Naive thymus-derived CD8-positive, alpha-beta T cell (primary cell): ENCODE results near the gene C1QTNF6. TPM values are rescaled to one million over a fixed set of nuclear protein-coding genes. Genes with fewer than 3 reads are reported as not detected.

ENCODE experiments used
- ATAC-seq, 2 donors: fragments of 150-1000 bp; cut with Tn5 transposase in 1 of 2; sonication (Bioruptor Pico), chemical (Tn5 transposase) in 1 of 2; 1 replicate in 1 of 2; 2 replicates in 1 of 2; pipeline ENCODE4 v1.10.0; 2021; ENCODE audit warnings: mild to moderate bottlenecking in 2 of 2, moderate library complexity in 2 of 2
- POLR2A ChIA-PET: fragments of 350-600 bp; sonication (Branson Sonifier 250); formaldehyde crosslinking; loops from one replicate; lab custom pipeline; 2021; ENCODE audit warnings: antibody characterized with exemption; lab: Charles Lee
- DNase-seq, 10 donors: peaks; one replicate each; pipeline versions ENCODE4 v3.0.0 to v3.0.0-alpha.2; 2020 to 2022
- H3K27ac Mint-ChIP-seq, 10 donors: one replicate each; pipeline ENCODE4 v1.8.0; 2020 to 2022; ENCODE audit warnings: mild to moderate bottlenecking in 10 of 10, mixed read lengths in 10 of 10, moderate library complexity in 4 of 10, inconsistent platforms in 1 of 10
- H3K27me3 Mint-ChIP-seq, 5 donors: one replicate each; pipeline ENCODE4 v1.8.0; 2021 to 2022; ENCODE audit warnings: mixed read lengths in 5 of 5
- H3K36me3 Mint-ChIP-seq, 3 donors: one replicate each; pipeline ENCODE4 v1.8.0; 2020 to 2022; ENCODE audit warnings: mixed read lengths in 3 of 3, mild to moderate bottlenecking in 2 of 3, inconsistent platforms in 1 of 3
- H3K4me1 Mint-ChIP-seq, 4 donors: one replicate each; pipeline ENCODE4 v1.8.0; 2021 to 2022; ENCODE audit warnings: mixed read lengths in 4 of 4
- H3K4me3 Mint-ChIP-seq, 10 donors: one replicate each; pipeline ENCODE4 v1.8.0; 2020 to 2022; ENCODE audit warnings: mild to moderate bottlenecking in 10 of 10, mixed read lengths in 10 of 10, moderate library complexity in 6 of 10, inconsistent platforms in 1 of 10
- H3K9me3 Mint-ChIP-seq, 9 donors: one replicate each; pipeline ENCODE4 v1.8.0; 2020 to 2022; ENCODE audit warnings: mixed read lengths in 9 of 9, mild to moderate bottlenecking in 3 of 9, inconsistent platforms in 1 of 9, moderate library complexity in 1 of 9
- polyA plus RNA-seq, 3 donors: library from polyadenylated mRNA; unstranded; fragments of 300-500 nt; fragmentation: Illumina TruSeq; gene quantifications; one replicate each; pipeline ENCODE4 v1.2.3, GENCODE V29; 2021
- total RNA-seq, 8 experiments: library from RNA in 2 of 8; stranded (reverse) in 2 of 8; gene quantifications; one replicate each; pipeline ENCODE4 v1.2.3 and lab custom pipeline; 2021 to 2026

Gene C1QTNF6
- total and polyA plus RNA-seq, 5 experiments from 2014 or later: 0.68 to 25.7 (median 4.0) TPM

DNA sequence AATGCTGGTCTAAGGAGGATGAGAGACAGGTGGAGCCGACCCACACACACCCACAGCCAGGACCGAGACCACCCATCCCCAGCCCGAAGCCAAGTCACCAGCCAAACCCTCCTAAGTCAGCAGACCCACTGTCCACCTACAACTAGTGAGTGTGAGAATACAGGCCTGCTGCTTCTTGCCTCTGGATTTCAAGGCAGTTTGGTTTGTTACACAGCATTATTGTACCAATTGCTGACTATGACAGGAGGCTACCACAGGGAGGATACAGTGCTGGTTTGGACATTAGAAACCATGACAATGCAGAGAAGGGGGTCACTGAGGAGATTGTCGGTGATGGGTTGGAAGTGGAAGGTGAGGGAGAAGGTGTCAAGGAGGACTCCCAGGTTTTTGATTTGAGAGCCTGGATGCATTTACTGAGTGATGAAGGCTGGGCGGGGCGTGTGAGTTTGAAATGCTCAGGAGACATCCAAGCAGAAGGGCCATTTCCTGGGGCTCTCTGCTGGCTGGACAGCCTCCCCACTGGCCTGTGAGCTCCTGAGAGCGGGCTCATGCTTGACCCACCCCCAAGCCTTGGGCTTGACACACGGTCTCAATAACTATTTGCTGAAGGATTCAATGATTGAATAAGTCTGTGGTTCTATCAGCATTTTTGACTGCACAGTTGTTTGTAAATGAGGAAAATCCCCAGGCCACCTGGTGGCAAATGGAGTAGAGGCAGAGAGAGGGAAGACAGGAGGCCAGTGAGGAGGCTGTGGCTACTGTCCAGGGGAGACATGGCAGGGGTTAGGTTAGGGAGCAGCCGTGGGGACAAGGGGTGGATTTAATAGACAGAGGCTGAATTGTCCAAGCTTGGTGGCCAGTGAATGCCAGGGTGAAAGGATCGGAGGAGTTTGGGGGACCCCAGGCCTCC, 33.6 kb upstream of the C1QTNF6 start:
- ATAC-seq (no peak), DNase-seq (no peak)
- Mint-ChIP-seq H3K36me3 (peaks cover 0 to 33% (median 30%) of the 10 kb centered on the region in 3 donors), H3K9me3 (peaks cover 0 to 4% (median 0%) of the 10 kb centered on the region in 9 donors), H3K27me3 (no peaks in the 10 kb centered on the region), H3K4me3 (peak overlapping the region; percentile 65 to 91 (median 81)), H3K27ac (peak overlapping the region; percentile 86 to 99 (median 97)), H3K4me1 (peaks cover 58 to 99% (median 98%) of the 10 kb centered on the region in 4 donors)
- POLR2A ChIA-PET: interaction anchor here (1.1 to 31.6 kb wide), 8 partner anchors 17 to 264 kb away, joined by 3 to 1090 read pairs (median 7); partner anchors contain the start of genes IL2RB, RAC2 and SSTR3

DNA sequence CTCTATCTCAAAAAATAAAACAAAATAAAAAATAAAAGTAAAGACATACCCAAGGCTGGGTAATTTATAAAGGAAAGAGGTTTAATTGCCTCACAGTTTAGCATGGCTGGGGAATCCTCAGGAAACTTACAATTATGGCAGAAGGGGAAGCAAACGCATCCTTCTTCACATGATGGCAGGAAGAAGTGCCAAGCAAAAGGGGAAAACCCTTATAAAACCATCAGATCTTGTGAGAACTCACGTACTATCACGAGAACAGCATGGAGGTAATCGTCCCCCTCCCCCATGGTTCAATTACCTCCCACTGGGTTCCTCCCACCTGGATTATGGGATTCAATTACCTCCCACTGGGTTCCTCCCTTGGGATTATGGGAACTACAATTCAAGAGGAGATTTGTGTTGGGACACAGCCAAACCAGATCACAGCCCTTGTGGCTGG, 32.5 kb upstream of the C1QTNF6 start:
- H3K36me3 Mint-ChIP-seq: peaks cover 0 to 29% (median 26%) of the 10 kb centered on the region in 3 donors
- POLR2A ChIA-PET: interaction anchor here (1.2 to 31.6 kb wide), 5 partner anchors 16 to 141 kb away, joined by 3 to 1090 read pairs (median 15); partner anchors contain the start of genes IL2RB, RAC2 and SSTR3
- peak in 1 of 10 donors; percentile 35 for DNase-seq
- no peak for ATAC-seq
- H3K9me3 Mint-ChIP-seq: peaks cover 0 to 4% (median 0%) of the 10 kb centered on the region in 9 donors
- peaks cover 52 to 98% (median 96%) of the 10 kb centered on the region in 4 donors for H3K4me1 Mint-ChIP-seq
- H3K27ac Mint-ChIP-seq: peak overlapping the region; percentile 86 to 99 (median 97)
- peak overlapping the region; percentile 67 to 91 (median 81) for H3K4me3 Mint-ChIP-seq
- H3K27me3 Mint-ChIP-seq: no peaks in the 10 kb centered on the region

DNA sequence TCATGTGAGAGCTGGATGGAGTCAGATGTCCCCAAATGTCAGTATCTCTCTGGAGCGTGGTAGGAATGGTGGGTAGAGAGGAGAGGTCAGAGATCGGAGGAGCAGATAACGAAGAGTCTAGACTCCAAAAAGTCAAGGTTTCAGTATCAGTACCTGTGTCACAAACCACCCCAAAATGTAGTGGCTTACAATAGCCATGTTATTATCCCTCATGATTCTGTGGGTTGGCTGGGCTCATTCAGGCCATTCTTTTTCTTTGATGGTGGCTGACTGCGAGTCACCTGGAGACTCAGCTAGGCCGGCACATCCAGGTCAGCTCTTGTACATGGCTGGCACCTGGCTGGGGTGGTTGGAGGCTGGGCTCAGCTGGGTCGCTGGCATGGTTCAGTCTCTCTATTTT, 31.5 kb upstream of the C1QTNF6 start:
- H3K9me3 Mint-ChIP-seq: peaks cover 0 to 4% (median 0%) of the 10 kb centered on the region in 9 donors
- peak overlapping the region; percentile 86 to 99 (median 97) for H3K27ac Mint-ChIP-seq
- ATAC-seq (peak in 1 of 2 donors; percentile 6), DNase-seq (no peak)
- peaks cover 0 to 27% (median 19%) of the 10 kb centered on the region in 3 donors for H3K36me3 Mint-ChIP-seq
- H3K4me3 Mint-ChIP-seq: peak overlapping the region; percentile 67 to 91 (median 80)
- POLR2A ChIA-PET: interaction anchor here (0.7 to 31.6 kb wide), 8 partner anchors 15 to 270 kb away, joined by 3 to 1090 read pairs (median 8); partner anchors contain the start of genes CYTH4, IL2RB, RAC2 and SSTR3
- H3K27me3 Mint-ChIP-seq: no peaks in the 10 kb centered on the region
- peaks cover 50 to 96% (median 93%) of the 10 kb centered on the region in 4 donors for H3K4me1 Mint-ChIP-seq

DNA sequence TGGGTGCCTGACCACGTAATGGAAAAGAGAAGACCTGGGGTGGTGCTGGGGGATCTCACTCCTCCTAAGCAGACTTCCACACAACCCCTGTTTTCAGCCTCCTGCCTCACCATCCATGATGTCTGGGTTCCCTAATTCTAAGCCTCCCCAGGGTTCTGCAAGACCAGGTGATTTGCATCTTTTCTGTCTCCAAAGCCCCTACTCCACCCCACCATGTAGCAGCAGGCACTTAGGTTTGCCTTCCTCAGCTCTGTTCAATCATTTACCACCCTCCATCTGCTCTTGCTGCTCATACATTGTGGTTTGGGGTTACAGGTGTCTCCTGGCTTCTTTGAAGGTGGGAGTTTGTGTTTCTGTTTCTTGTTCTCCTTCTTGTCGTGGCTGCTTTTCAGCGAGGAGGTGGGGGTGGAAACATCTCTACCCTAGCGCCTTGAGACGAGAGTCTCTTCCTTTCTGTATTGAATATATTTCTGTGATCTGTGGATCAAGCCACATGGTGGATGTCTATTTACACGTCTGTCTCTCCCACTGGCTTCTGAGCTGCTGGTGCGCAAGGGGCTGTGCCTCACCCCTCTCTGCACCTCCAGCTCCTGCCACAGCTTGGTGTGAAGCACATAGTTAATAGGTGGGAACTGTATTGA, 30.8 kb upstream of the C1QTNF6 start:
- H3K4me1 Mint-ChIP-seq: peaks cover 48 to 96% (median 93%) of the 10 kb centered on the region in 4 donors
- peaks cover 0 to 4% (median 0%) of the 10 kb centered on the region in 9 donors for H3K9me3 Mint-ChIP-seq
- peak overlapping the region; percentile 86 to 99 (median 97) for H3K27ac Mint-ChIP-seq
- H3K4me3 Mint-ChIP-seq: peak overlapping the region; percentile 67 to 91 (median 80)
- no peaks in the 10 kb centered on the region for H3K27me3 Mint-ChIP-seq
- peak; percentile 85 to 88 for ATAC-seq
- DNase-seq: peak in 9 of 10 donors; percentile 59 to 95 (median 83)
- H3K36me3 Mint-ChIP-seq: peaks cover 0 to 26% (median 15%) of the 10 kb centered on the region in 3 donors
- POLR2A ChIA-PET: interaction anchor here (0.7 to 31.6 kb wide), 10 partner anchors 14 to 271 kb away, joined by 3 to 1090 read pairs (median 4); partner anchors contain the start of genes CYTH4, IL2RB, RAC2 and SSTR3

DNA sequence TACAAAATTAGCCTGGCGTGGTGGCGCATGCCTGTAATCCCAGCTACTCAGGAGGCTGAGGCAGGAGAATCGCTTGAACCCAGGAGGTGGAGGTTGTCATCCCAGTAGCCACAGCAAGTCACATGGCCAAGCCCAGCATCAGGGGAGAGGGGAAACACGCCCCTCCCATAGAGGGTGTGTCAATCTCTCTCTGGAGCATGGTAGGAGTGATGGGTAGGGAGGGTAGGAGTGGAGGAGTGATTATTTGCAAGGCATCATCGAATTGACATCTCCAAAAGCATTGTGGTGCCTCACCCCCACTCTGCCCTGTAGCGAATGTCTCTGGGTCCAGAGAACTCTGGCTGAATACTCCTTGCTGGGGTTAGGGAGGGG, 30.3 kb upstream of the C1QTNF6 start:
- peaks cover 0 to 4% (median 0%) of the 10 kb centered on the region in 9 donors for H3K9me3 Mint-ChIP-seq
- DNase-seq (no peak), ATAC-seq (no peak)
- peaks cover 47 to 96% (median 90%) of the 10 kb centered on the region in 4 donors for H3K4me1 Mint-ChIP-seq
- H3K36me3 Mint-ChIP-seq: peaks cover 0 to 24% (median 12%) of the 10 kb centered on the region in 3 donors
- POLR2A ChIA-PET: interaction anchor here (1.0 to 31.6 kb wide), 8 partner anchors 14 to 96 kb away, joined by 3 to 1090 read pairs (median 8); partner anchors contain the start of genes CYTH4, IL2RB, RAC2 and SSTR3
- H3K27ac Mint-ChIP-seq: peak overlapping the region; percentile 86 to 99 (median 97)
- no peaks in the 10 kb centered on the region for H3K27me3 Mint-ChIP-seq
- H3K4me3 Mint-ChIP-seq: peak overlapping the region; percentile 67 to 91 (median 80)

DNA sequence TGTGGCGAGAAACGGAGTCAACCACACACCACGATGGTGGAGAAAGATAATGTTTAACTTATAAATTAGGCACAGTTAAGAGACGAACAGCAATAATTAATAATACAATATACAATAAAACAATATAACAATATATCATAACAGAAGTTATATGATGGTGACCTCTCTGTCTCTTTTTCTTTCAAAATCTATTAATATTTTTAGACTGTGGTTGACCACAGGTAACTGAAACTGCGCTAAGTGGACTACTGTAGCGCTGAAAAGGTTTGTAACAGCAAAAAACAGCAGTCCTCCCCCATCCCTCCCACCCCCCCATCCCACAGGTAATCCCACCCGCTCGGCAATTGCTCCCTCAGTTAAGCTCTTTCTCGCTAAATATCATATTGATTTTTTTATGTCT, 27.8 kb upstream of the C1QTNF6 start:
- Mint-ChIP-seq H3K27me3 (no peaks in the 10 kb centered on the region), H3K27ac (peak overlapping the region in 2 of 10 donors; percentile 88 to 93), H3K4me1 (peaks cover 35 to 92% (median 77%) of the 10 kb centered on the region in 4 donors), H3K36me3 (peaks cover 0 to 22% (median 15%) of the 10 kb centered on the region in 3 donors), H3K4me3 (peak overlapping the region in 1 of 10 donors; percentile 35), H3K9me3 (peaks cover 0 to 3% (median 0%) of the 10 kb centered on the region in 9 donors)
- no peak for ATAC-seq
- DNase-seq: no peak
- POLR2A ChIA-PET: interaction anchor here (0.7 to 31.6 kb wide), 3 partner anchors 11 to 46 kb away, joined by 3 to 1090 read pairs (median 308); partner anchors contain the start of genes RAC2 and SSTR3

DNA sequence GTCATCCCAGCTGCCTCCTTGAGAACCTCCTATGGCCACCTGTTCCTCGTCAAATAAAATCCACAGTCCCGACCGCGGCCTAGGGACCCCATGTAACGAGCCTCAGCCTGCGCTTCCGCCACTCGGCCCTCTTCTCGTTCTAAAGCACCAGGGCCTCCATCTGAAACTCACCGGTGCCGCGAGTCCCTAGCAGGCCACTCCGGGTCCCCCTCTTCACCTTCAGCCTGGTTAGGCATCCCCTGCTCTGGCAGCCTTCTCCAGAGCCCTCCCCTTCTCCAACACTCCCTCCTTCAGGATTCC, 26.6 kb upstream of the C1QTNF6 start:
- peaks cover 0 to 22% (median 15%) of the 10 kb centered on the region in 3 donors for H3K36me3 Mint-ChIP-seq
- POLR2A ChIA-PET: interaction anchor here (12.4 to 31.6 kb wide), 2 partner anchors 10 to 26 kb away, joined by 308 to 1090 read pairs; partner anchors contain the start of genes RAC2 and SSTR3
- no peaks in the 10 kb centered on the region for H3K9me3 Mint-ChIP-seq
- no peak for ATAC-seq
- H3K4me3 Mint-ChIP-seq: peak overlapping the region in 1 of 10 donors; percentile 57
- peak overlapping the region in 8 of 10 donors; percentile 24 to 80 (median 52) for H3K27ac Mint-ChIP-seq
- DNase-seq: peak in 1 of 10 donors; percentile 14
- H3K4me1 Mint-ChIP-seq: peaks cover 29 to 92% (median 74%) of the 10 kb centered on the region in 4 donors
- H3K27me3 Mint-ChIP-seq: no peaks in the 10 kb centered on the region

DNA sequence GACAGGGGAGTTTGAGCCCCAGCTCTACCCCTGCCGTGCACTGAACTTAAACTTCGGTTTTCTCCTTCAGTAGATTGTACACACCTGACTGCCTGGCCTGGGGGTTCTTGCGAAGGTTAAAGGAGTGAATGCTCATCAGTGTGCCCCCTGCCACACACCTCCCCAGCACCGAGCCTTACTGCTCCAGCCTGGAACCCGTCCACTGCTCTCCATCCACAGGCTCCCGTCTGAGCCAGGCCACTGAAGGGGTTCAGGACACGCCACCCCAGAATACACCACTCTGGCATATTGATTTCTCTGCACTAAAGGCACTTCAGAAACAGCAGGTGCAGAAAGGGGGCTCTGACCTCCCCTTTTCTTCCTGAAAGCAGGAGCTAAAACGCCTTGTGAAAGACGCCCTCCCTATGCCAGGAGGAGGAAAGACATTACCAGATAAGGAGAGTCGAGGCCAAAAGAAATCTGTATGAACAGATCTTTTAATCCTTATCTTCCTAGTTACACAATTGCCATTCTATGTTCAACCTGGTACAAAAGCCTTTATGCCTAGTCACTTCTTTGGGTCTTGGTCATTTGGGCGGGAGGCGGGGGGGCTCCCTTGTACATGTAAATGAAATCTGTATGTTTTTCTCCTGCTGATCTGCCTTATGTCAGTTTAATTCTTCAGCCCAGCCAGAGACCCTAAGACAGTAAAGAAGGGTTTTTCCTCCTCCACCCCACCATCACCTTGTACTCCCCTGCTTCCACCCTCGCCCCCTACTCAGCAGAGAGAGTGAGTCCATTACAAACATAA, 26.1 kb upstream of the C1QTNF6 start:
- Mint-ChIP-seq H3K36me3 (peaks cover 0 to 22% (median 15%) of the 10 kb centered on the region in 3 donors), H3K9me3 (no peaks in the 10 kb centered on the region), H3K27me3 (no peaks in the 10 kb centered on the region), H3K4me1 (peaks cover 29 to 92% (median 73%) of the 10 kb centered on the region in 4 donors), H3K27ac (peak overlapping the region; percentile 36 to 80 (median 58)), H3K4me3 (peak overlapping the region in 2 of 10 donors; percentile 33 to 57)
- ATAC-seq: no peak
- POLR2A ChIA-PET: interaction anchor here (0.8 to 31.6 kb wide), 2 partner anchors 8 to 27 kb away, joined by 3 to 1090 read pairs; partner anchors contain the start of gene RAC2
- DNase-seq: peak in 1 of 10 donors; percentile 27

DNA sequence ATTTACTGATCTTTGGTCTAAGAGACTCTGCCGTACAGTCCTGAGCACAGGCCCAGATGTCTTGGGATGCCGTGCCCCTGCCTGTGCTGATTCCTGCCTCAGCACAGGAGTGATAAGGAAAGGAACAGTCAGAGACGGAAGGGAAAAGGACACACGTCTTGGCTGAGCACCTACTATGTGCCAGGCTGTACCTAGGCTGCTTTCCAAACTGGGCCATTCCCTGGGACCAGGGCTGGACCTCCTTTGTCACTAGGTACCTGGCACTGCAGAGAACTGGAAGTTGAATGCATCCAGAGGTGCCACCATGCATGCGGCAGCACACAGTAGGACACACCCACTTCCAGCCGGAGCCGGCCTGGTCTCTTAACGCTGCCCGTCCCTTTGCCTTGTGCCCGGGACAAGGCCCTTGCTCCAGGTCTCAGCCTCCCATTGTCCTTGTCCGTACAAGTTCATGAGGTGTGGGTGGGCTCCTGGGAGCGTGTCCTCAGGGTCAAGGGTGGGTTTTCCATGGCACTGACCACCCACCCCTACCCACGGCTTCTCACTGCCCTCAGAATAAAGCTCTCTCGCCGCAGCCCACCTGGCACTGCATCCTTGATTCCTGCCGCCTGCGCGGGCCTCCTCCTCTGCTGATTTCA, 25.3 kb upstream of the C1QTNF6 start:
- H3K4me1 Mint-ChIP-seq: peaks cover 29 to 93% (median 72%) of the 10 kb centered on the region in 4 donors
- H3K9me3 Mint-ChIP-seq: no peaks in the 10 kb centered on the region
- POLR2A ChIA-PET: interaction anchor here (0.8 to 31.6 kb wide), 2 partner anchors 8 to 28 kb away, joined by 3 to 1090 read pairs; partner anchors contain the start of gene RAC2
- no peaks in the 10 kb centered on the region for H3K27me3 Mint-ChIP-seq
- H3K27ac Mint-ChIP-seq: peak overlapping the region in 6 of 10 donors; percentile 8 to 80 (median 58)
- H3K36me3 Mint-ChIP-seq: peaks cover 0 to 22% (median 15%) of the 10 kb centered on the region in 3 donors
- ATAC-seq (no peak), DNase-seq (peak in 2 of 10 donors; percentile 14 to 50)
- H3K4me3 Mint-ChIP-seq: peak overlapping the region in 3 of 10 donors; percentile 14 to 33 (median 22)

DNA sequence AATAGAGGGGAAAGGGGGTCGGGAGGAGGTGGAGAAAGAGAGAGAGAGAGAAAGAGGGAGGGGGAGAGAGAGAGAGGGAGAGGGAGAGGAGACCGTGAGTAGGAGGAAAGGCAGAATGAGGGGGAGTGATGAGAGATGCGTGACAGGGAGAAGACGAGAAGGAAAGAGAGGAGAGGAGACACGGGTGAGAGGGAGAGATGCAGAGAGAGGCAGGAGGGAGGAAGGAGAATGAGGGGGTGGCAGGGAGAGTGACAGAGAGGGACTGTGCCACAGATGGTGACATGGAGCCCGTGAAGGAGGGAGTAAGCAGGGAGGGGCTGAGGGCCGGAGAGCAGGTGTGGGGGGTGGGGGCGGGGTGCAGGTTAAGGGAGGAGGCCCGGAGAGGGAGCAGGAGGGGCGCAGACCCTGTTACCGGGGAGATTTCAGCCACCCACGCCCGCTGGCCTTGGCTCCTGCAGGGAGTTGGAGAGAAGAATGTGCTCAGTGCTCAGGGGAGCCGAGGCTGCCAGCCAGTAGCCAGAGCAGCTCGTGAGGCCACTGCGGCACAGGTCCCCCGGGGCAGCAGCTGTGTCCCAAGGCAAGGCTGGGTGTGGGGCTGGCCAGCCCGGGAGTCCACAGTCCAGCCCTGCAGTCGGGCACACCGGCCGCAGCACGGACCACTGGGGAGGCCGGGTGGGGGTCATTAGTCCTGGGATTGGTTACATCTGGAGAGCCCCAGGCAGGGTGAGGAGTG, 24.3 kb upstream of the C1QTNF6 start, which contains the start of gene SSTR3:
TSS of gene SSTR3 (minus strand) at position 304 of the 733 bp plus-strand sequence. CDS start 4,674 bp downstream, outside the sequence.
- H3K36me3 Mint-ChIP-seq: peaks cover 0 to 21% (median 15%) of the 10 kb centered on the region in 3 donors
- ATAC-seq: no peak
- POLR2A ChIA-PET: interaction anchor here (16.8 to 31.6 kb wide), 2 partner anchors 9 to 29 kb away, joined by 308 to 1090 read pairs; partner anchors contain the start of gene RAC2
- peaks cover 31 to 93% (median 71%) of the 10 kb centered on the region in 4 donors for H3K4me1 Mint-ChIP-seq
- H3K27ac Mint-ChIP-seq: peak within 1 kb of the TSS in 8 of 10 donors; percentile 37 to 79 (median 70)
- peak in 1 of 10 donors; percentile 27 for DNase-seq
- peak within 1 kb of the TSS in 6 of 10 donors; percentile 11 to 57 (median 40) for H3K4me3 Mint-ChIP-seq
- no peaks in the 10 kb centered on the region for H3K27me3 Mint-ChIP-seq
- H3K9me3 Mint-ChIP-seq: no peaks in the 10 kb centered on the region
